NT2/D1 (cell line): ENCODE results near the gene PCP2.

Experiments
- DNase-seq: peaks from one replicate; pipeline ENCODE4 v3.0.0-alpha.2; 2011; ENCODE audit warnings: low read depth, low spot score
- H3K27me3 ChIP-seq: 2 replicates; pipeline ENCODE4 v1.6.0; 2011; ENCODE audit warnings: mild to moderate bottlenecking; ENCODE audit not compliant: insufficient read length, insufficient read depth
- H3K36me3 ChIP-seq: 2 replicates; pipeline ENCODE4 v1.6.1; 2011; ENCODE audit warnings: mild to moderate bottlenecking, low read length, mixed read lengths; ENCODE audit not compliant: insufficient read depth, insufficient read length
- H3K4me1 ChIP-seq: 2 replicates; pipeline ENCODE4 v1.5.1; 2011; ENCODE audit not compliant: insufficient read depth, insufficient read length
- H3K4me3 ChIP-seq: 2 replicates; pipeline ENCODE4 v1.5.1; 2011; ENCODE audit warnings: low read depth; ENCODE audit not compliant: insufficient read length
- H3K9ac ChIP-seq: 2 replicates; pipeline ENCODE4 v1.6.0; 2011; ENCODE audit warnings: low read depth; ENCODE audit not compliant: insufficient read length
- H3K9me3 ChIP-seq: 2 replicates; pipeline ENCODE4 v1.5.1; 2011; ENCODE audit warnings: mild to moderate bottlenecking, low read length; ENCODE audit not compliant: insufficient read depth
- SUZ12 ChIP-seq: IDR thresholded peaks from 2 replicates; pipeline ENCODE4 v1.6.1; 2011; ENCODE audit not compliant: insufficient read length, insufficient read depth; ENCODE audit errors: extremely low read depth
- YY1 ChIP-seq: IDR thresholded peaks from 2 replicates; pipeline ENCODE4 v1.6.1; 2011; ENCODE audit not compliant: insufficient read length, insufficient read depth
- ZNF274 ChIP-seq: IDR thresholded peaks from 2 replicates; pipeline ENCODE4 v1.6.1; 2011; ENCODE audit warnings: mild to moderate bottlenecking, low read depth, low read length

PCP2 gene

DNA sequence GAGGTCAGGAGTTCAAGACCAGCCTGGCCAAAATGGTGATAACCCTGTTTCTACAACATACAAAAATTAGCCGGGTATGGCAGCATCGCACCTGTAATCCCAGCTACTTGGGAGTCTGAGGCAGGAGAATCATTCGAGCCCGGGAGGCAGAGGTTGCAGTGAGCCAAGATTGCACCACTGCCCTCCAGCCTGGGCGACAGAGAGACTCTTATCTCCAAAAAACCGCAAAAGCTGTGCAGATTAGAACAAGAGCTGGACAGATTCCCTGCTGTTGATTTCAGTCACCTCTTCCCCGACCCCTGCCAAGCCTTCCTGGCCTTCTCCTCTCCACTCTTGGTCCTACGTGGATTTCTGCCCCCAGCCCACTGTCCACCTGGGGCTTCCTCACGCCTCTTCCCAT is 29.6 kb downstream of the PCP2 start:
- no peak overlapping the region for H3K9ac ChIP-seq
- H3K9me3 ChIP-seq: no peaks in the 10 kb centered on the region
- no peaks in the 10 kb centered on the region for H3K27me3 ChIP-seq
- H3K36me3 ChIP-seq: peaks cover 5% of the 10 kb centered on the region
- no peak for DNase-seq
- H3K4me1 ChIP-seq: peaks cover 3% of the 10 kb centered on the region
- no peak overlapping the region for H3K4me3 ChIP-seq
- TF ChIP-seq YY1: no peak

DNA sequence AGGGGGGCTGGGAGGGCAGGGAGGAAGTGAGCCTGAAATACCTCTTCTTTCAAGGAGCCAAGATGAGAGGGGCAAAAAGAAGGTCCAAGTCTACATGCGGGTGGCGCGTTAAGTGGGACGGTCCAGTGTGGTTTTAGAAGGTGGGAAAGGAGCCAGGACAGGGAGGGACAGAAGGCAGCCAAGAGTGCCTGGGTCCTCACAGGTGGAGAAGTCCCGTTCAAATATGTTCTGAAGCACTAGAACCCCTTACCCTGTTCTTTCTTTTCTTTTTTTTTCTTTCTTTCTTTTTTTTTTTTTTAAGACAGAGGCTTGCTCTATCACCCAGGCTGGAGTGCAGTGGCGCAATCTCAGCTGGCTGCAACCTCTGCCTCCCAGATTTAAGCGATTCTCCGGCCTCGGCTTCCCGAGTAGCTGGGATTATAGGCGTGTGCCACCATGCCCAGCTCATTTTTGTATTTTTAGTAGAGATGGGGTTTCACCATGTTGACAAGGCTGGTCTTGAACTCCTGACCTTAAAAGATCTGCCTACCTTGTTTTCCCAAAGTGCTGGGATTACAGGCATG is 30.5 kb downstream of the PCP2 start:
- Histone ChIP-seq H3K36me3 (peaks cover 1% of the 10 kb centered on the region), H3K4me1 (peaks cover 3% of the 10 kb centered on the region), H3K9me3 (no peaks in the 10 kb centered on the region), H3K9ac (no peak overlapping the region), H3K4me3 (no peak overlapping the region), H3K27me3 (no peaks in the 10 kb centered on the region)
- DNase-seq: no peak
- TF ChIP-seq SUZ12 (no peak), YY1 (no peak), ZNF274 (no peak)

DNA sequence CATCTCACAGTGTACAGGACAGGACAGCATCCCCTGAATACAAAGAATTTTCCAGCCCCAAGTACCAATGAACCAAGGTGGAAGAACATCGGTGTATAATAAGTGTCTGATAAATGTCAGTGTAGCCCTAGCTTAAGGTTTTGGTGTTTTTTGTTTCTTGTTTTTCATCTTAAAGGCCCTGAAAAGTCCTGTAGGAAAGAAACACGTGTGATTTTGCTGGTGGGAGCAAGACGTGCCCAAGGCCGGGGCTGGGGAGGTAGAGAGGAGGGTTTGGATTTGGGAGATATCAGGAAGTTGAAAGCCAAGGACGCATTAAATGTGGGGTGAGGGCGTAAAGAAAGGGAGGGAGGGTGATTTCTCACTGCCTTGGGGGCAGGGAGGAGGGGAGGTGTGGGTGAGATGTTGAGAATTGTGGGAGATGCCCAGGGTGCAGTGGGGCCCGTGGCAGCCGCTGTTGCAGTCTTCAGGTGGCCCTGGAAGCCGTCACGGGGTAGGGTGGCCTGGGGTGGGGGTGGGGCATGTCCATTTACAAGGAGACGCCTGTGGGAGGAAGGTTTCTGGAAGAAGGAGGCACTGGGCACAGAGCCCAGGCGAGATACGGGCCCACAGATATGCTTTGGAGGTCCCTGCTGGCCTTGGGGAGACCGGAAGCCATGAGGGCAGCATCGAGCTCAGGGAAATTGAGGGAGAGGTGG is 31.1 kb downstream of the PCP2 start:
- TF ChIP-seq ZNF274 (no peak), YY1 (no peak), SUZ12 (no peak)
- no peak for DNase-seq
- Histone ChIP-seq H3K4me3 (no peak overlapping the region), H3K27me3 (peaks cover under 1% of the 10 kb centered on the region), H3K9ac (no peak overlapping the region), H3K4me1 (peaks cover 5% of the 10 kb centered on the region), H3K9me3 (no peaks in the 10 kb centered on the region), H3K36me3 (no peaks in the 10 kb centered on the region)

DNA sequence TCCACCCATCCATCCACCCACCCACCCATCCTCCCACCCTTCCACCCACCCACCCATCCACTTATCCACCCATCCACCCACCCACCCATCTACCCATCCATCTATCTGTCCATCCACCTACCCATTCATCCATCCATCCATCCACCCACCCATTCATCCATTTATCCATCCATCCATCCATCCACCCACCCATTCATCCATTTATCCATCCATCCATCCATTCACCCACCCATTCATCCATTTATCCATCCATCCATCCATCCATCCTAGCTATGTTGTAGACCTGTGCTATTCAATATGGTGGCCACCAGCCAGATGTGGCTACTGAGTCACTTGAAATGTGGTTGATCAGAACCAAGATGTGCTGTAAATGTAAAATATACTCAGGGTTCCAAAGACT is 32.8 kb downstream of the PCP2 start:
- H3K9ac ChIP-seq: no peak overlapping the region
- H3K36me3 ChIP-seq: no peaks in the 10 kb centered on the region
- no peak for DNase-seq
- TF ChIP-seq ZNF274 (no peak), YY1 (no peak), SUZ12 (no peak)
- no peak overlapping the region for H3K4me3 ChIP-seq
- H3K9me3 ChIP-seq: no peaks in the 10 kb centered on the region
- H3K4me1 ChIP-seq: peaks cover 16% of the 10 kb centered on the region
- peaks cover 12% of the 10 kb centered on the region for H3K27me3 ChIP-seq

DNA sequence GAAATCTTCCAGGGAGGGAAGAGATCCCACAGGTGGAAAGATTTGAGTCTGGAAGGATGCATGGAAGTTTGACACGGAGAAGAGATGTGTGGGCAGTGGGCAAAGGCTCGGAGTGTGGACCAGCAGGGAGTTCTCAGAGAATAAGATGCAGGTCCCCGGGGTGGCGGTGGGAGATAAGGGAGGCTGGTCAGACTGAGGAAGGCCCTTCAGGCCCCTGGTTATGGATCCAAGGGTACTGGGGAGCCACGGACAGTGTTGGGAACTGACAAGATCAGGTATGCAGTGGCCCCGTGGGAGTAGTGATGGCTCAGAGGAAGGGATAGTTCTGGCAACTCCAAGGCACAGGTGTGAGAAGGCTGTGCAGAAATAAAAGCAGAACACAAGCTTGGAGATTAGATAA is 35.3 kb downstream of the PCP2 start:
- no peaks in the 10 kb centered on the region for H3K9me3 ChIP-seq
- H3K4me1 ChIP-seq: peaks cover 12% of the 10 kb centered on the region
- DNase-seq: no peak
- H3K36me3 ChIP-seq: no peaks in the 10 kb centered on the region
- no peak for TF ChIP-seq SUZ12
- no peak for TF ChIP-seq ZNF274
- TF ChIP-seq YY1: no peak
- no peak overlapping the region for H3K9ac ChIP-seq
- H3K27me3 ChIP-seq: peaks cover 20% of the 10 kb centered on the region
- H3K4me3 ChIP-seq: no peak overlapping the region

DNA sequence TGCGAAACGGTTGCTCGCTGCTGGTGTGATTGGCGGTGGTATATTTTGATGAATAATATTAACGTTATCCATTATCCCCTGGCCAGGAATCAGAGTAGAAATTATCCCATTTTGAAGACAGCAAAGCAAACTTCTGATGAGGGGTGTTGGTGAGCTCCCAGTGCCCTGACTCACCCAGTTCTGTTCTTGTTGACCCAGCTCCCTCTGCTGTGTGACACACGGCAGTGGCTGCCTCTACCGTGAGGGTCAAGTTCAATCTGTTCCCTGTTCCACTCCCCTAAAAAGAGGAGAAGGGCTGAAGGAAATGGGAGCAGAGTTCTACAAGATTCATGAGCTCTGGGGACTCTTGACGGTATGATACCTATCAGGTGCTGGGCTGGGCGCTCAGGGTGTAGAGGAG is 35.8 kb downstream of the PCP2 start:
- H3K27me3 ChIP-seq: peaks cover 20% of the 10 kb centered on the region
- no peaks in the 10 kb centered on the region for H3K9me3 ChIP-seq
- no peaks in the 10 kb centered on the region for H3K36me3 ChIP-seq
- H3K9ac ChIP-seq: no peak overlapping the region
- peaks cover 12% of the 10 kb centered on the region for H3K4me1 ChIP-seq
- H3K4me3 ChIP-seq: no peak overlapping the region
- TF ChIP-seq YY1 (no peak), SUZ12 (no peak), ZNF274 (no peak)
- no peak for DNase-seq

DNA sequence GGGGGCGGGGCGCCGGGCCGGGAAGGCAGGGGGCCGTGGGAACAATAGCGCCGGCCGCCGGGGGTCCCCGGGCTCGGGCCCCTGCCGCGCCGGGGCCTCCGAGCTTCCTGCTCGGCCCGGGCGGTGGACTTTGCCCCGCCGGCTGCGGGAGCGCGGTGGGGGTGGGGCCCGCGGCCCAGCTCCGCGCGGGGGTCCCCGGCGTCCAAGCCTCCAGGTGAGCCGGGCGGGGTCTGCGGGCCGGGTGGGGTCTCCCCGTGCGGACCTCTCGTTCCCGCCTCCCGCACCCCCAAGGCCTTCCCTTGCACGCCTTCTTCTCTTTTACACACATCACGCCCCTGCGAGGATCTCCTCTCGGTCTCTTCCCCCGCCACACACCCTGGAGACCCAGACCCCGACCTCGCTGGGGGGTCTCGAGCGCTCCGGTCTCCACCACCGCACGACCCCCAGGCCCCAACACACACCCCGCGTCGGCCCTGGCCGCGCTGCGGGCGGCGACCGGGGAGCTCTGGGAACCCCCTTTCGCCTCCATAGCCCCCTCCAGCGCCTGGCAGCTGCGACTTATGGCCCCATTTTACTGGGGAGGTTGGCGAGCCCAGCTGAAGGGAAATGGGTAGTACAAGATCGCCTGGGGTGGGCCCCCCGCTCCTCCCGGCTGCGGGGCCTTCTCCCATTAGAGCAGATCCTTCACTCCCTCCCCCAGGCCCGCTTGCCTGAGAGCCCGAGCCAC is 37.1 kb downstream of the PCP2 start:
- Histone ChIP-seq H3K9me3 (no peaks in the 10 kb centered on the region), H3K36me3 (no peaks in the 10 kb centered on the region), H3K4me1 (peaks cover 12% of the 10 kb centered on the region), H3K4me3 (peak overlapping the region; percentile 61), H3K27me3 (peaks cover 20% of the 10 kb centered on the region), H3K9ac (peak overlapping the region; percentile 80)
- TF ChIP-seq SUZ12 (no peak), ZNF274 (no peak), YY1 (no peak)
- no peak for DNase-seq
